ENCODE data around the gene OCIAD2.
"Not testable (repeated sequence)": the region's sequence is repeated elsewhere in the genome, so short reads cannot be mapped to it uniquely, and the experiment has no call there.

Gene OCIAD2

GRCh38 chr4:48851651-48852050 is 54.9 kb downstream of the OCIAD2 start:
- no peak for DNase-seq

- DNase-seq: not testable (repeated sequence)
Measured at GRCh38 chr4:48848799-48849198, 57.8 kb downstream of the OCIAD2 start.

GRCh38 chr4:48844843-48845242 is 61.7 kb downstream of the OCIAD2 start:
- peak; percentile 13 for DNase-seq

DNA sequence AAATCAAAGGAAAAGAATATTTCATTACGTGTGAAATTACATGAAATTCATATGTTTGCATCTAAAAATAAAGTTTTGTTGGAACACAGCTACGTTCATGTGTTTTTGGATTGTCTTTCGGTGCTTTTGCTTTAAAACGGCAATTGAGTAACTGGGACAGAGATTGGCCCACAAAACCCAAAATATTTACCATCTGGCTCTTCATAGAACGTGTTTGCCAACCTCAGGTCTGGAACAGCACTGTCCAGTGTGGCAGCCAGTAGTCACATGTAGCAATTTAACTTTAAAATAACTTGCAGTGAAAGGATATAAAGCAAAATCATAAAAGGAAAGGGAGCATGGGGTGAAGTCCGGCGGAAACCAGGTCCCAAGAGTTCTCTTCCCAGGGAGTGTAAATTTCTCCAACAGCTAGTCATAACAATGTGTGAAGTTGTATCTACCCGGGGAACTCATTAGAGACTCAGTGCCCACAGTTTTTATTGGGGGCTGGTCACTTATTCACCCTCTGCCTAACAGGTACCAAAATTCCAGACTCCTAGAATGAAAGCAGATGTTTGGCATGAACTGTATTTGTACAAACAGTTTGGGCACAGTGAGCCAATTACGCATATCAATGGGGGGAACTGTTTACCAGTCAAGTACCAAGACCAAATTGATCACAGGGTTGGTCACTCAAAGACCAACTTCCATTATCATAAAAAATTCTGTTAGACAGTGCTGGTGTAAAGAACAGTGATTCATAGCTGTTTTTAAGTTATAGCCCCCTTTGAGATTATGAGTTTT is 65.3 kb downstream of the OCIAD2 start:
- no peak for DNase-seq

GRCh38 chr4:48836658-48837057 is 69.9 kb downstream of the OCIAD2 start:
- no peak for DNase-seq

Measured in NCI-H1105 treated with DMSO at 0.1 percent for 48 hours (cell line).